ENCODE measurements around the gene TENM3.

GRCh38 chr4:182831376-182831775, 588.2 kb downstream of the TENM3 start:
- TF ChIP-seq POLR2A (IDR thresholded peaks at IDR 0.05): no peak
- no peak for TF ChIP-seq CTCF (IDR thresholded peaks at IDR 0.05)

All from adrenal gland (tissue), 5 donors.